ENCODE data around the gene ERCC1. TPM values are rescaled to one million over a fixed set of nuclear protein-coding genes. Genes with fewer than 3 reads are reported as not detected.

ERCC1 gene
- total RNA-seq, 2 experiments from 2014 or later: 32.5 to 32.6 TPM

- DNase-seq (peak in 1 of 14 experiments; percentile 20), ATAC-seq (ENCODE audit: poor library complexity) (no peak)
- Mint-ChIP-seq H3K9me3 (no peaks in the 10 kb centered on the region), H3K27me3 (no peaks in the 10 kb centered on the region), H3K4me1 (ENCODE audit: low read depth) (peaks cover 7% of the 10 kb centered on the region), H3K27ac (no peak overlapping the region), H3K36me3 (ENCODE audit: low read depth) (no peaks in the 10 kb centered on the region), H3K4me3 (peak overlapping the region; percentile 78)
- H3K4me1 ChIP-seq (ENCODE audit: insufficient read depth, low read length): peaks cover 26% of the 10 kb centered on the region
- TF ChIP-seq, protein P1, sequence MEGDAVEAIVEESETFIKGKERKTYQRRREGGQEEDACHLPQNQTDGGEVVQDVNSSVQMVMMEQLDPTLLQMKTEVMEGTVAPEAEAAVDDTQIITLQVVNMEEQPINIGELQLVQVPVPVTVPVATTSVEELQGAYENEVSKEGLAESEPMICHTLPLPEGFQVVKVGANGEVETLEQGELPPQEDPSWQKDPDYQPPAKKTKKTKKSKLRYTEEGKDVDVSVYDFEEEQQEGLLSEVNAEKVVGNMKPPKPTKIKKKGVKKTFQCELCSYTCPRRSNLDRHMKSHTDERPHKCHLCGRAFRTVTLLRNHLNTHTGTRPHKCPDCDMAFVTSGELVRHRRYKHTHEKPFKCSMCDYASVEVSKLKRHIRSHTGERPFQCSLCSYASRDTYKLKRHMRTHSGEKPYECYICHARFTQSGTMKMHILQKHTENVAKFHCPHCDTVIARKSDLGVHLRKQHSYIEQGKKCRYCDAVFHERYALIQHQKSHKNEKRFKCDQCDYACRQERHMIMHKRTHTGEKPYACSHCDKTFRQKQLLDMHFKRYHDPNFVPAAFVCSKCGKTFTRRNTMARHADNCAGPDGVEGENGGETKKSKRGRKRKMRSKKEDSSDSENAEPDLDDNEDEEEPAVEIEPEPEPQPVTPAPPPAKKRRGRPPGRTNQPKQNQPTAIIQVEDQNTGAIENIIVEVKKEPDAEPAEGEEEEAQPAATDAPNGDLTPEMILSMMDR (IDR thresholded peaks at IDR 0.05): no peak
- intact Hi-C loops (cut with DNase I, micrococcal nuclease): no loop called here
- no peak overlapping the region for H3K4me3 ChIP-seq (ENCODE audit: low read length)
- H3K9me3 ChIP-seq (ENCODE audit: control insufficient read depth in 1 of 2, insufficient read depth in 1 of 2, low read length in 2 of 2): no peaks in the 10 kb centered on the region
- no peaks in the 10 kb centered on the region for H3K27me3 ChIP-seq (ENCODE audit: control insufficient read depth in 1 of 2, insufficient read depth in 2 of 2, low read length in 2 of 2)
- ChIA-PET POLR2A (no interaction called here), CTCF (no interaction called here)
- no peak overlapping the region for H3K27ac ChIP-seq (ENCODE audit: low read depth in 1 of 2, low read length in 2 of 2)
- peaks cover 4% of the 10 kb centered on the region for H3K36me3 ChIP-seq (ENCODE audit: insufficient read depth, low read length)
Observed at GRCh38 chr19:45368737-45369340, 54.9 kb downstream of the ERCC1 start.

DNA sequence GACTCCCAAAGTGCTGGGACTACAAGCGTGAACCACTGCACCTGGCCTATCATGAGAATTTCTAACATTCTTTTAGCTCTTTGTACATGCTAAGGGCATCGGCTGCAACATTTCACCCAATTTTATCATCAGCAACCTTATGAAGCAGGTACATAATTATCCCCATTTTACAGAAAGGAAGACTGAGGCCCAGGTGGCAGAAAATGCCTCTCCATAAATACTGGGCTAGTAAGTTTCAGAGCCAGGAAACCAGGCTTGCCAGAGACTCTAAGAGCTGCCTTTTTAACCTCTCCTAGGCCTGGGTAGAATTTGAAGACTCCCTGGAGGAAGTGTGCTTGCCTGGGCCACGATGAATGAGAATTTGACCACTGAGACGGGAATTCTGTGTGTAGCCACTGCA is 55.6 kb downstream of the ERCC1 start:
- no peaks in the 10 kb centered on the region for H3K9me3 Mint-ChIP-seq
- peaks cover 6% of the 10 kb centered on the region for H3K36me3 ChIP-seq (ENCODE audit: insufficient read depth, low read length)
- TF ChIP-seq, protein P1 (IDR thresholded peaks at IDR 0.05): no peak
- no peaks in the 10 kb centered on the region for H3K27me3 ChIP-seq (ENCODE audit: control insufficient read depth in 1 of 2, insufficient read depth in 2 of 2, low read length in 2 of 2)
- no peak overlapping the region for H3K27ac ChIP-seq (ENCODE audit: low read depth in 1 of 2, low read length in 2 of 2)
- H3K4me3 Mint-ChIP-seq: peak overlapping the region; percentile 51
- ChIA-PET POLR2A (no interaction called here), CTCF (no interaction called here)
- peaks cover 26% of the 10 kb centered on the region for H3K4me1 ChIP-seq (ENCODE audit: insufficient read depth, low read length)
- ATAC-seq (ENCODE audit: poor library complexity) (no peak), DNase-seq (no peak)
- H3K27ac Mint-ChIP-seq: no peak overlapping the region
- peaks cover 4% of the 10 kb centered on the region for H3K36me3 Mint-ChIP-seq (ENCODE audit: low read depth)
- peaks cover 7% of the 10 kb centered on the region for H3K4me1 Mint-ChIP-seq (ENCODE audit: low read depth)
- no peaks in the 10 kb centered on the region for H3K27me3 Mint-ChIP-seq
- H3K4me3 ChIP-seq (ENCODE audit: low read length): no peak overlapping the region
- H3K9me3 ChIP-seq (ENCODE audit: control insufficient read depth in 1 of 2, insufficient read depth in 1 of 2, low read length in 2 of 2): no peaks in the 10 kb centered on the region
- intact Hi-C loops (cut with DNase I, micrococcal nuclease): no loop called here

GRCh38 chr19:45364696-45365095 is 59.0 kb downstream of the ERCC1 start:
- H3K9me3 Mint-ChIP-seq: no peaks in the 10 kb centered on the region
- POLR2A ChIA-PET: no interaction called here
- Histone ChIP-seq H3K27me3 (ENCODE audit: control insufficient read depth in 1 of 2, insufficient read depth in 2 of 2, low read length in 2 of 2) (no peaks in the 10 kb centered on the region), H3K27ac (ENCODE audit: low read depth in 1 of 2, low read length in 2 of 2) (no peak overlapping the region), H3K4me3 (ENCODE audit: low read length) (no peak overlapping the region), H3K9me3 (ENCODE audit: control insufficient read depth in 1 of 2, insufficient read depth in 1 of 2, low read length in 2 of 2) (no peaks in the 10 kb centered on the region), H3K36me3 (ENCODE audit: insufficient read depth, low read length) (peaks cover 9% of the 10 kb centered on the region), H3K4me1 (ENCODE audit: insufficient read depth, low read length) (peaks cover 11% of the 10 kb centered on the region)
- CTCF ChIA-PET: no interaction called here
- no peak overlapping the region for H3K4me3 Mint-ChIP-seq
- no peak overlapping the region for H3K27ac Mint-ChIP-seq
- intact Hi-C loops (cut with DNase I, micrococcal nuclease): no loop called here
- peaks cover 20% of the 10 kb centered on the region for H3K36me3 Mint-ChIP-seq (ENCODE audit: low read depth)
- DNase-seq: peak in 1 of 14 experiments; percentile 12
- no peaks in the 10 kb centered on the region for H3K4me1 Mint-ChIP-seq (ENCODE audit: low read depth)
- H3K27me3 Mint-ChIP-seq: no peaks in the 10 kb centered on the region
- TF ChIP-seq, protein P1 (IDR thresholded peaks at IDR 0.05): no peak
- ATAC-seq (ENCODE audit: poor library complexity): no peak

Measured in CD4-positive, alpha-beta T cell (primary cell).